ENCODE measurements around the gene PCK1.

- no peak for TF ChIP-seq POLR2AphosphoS5 (IDR thresholded peaks at IDR 0.05)
- TF ChIP-seq, protein P1, sequence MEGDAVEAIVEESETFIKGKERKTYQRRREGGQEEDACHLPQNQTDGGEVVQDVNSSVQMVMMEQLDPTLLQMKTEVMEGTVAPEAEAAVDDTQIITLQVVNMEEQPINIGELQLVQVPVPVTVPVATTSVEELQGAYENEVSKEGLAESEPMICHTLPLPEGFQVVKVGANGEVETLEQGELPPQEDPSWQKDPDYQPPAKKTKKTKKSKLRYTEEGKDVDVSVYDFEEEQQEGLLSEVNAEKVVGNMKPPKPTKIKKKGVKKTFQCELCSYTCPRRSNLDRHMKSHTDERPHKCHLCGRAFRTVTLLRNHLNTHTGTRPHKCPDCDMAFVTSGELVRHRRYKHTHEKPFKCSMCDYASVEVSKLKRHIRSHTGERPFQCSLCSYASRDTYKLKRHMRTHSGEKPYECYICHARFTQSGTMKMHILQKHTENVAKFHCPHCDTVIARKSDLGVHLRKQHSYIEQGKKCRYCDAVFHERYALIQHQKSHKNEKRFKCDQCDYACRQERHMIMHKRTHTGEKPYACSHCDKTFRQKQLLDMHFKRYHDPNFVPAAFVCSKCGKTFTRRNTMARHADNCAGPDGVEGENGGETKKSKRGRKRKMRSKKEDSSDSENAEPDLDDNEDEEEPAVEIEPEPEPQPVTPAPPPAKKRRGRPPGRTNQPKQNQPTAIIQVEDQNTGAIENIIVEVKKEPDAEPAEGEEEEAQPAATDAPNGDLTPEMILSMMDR (IDR thresholded peaks at IDR 0.05 in 8 of 11, conservative IDR thresholded peaks at IDR 0.05 in 3 of 11), result no peak
Measured at GRCh38 chr20:57512432-57512831, 48.5 kb upstream of the PCK1 start.

All from spleen (tissue), 7 donors.